Motor neuron (in vitro differentiated cells): ENCODE measurements around the gene NRBP1. TPM values are rescaled to one million over a fixed set of nuclear protein-coding genes. Genes with fewer than 3 reads are reported as not detected.

ENCODE experiments used
- ATAC-seq, 8 experiments: fragments of 200-7000 bp; cut with Tn5 transposase; replicated peaks in 6 of 8; 2 replicates each; pipeline ENCODE4 v1.8.0; 2021; ENCODE audit warnings: mild to moderate bottlenecking in 8 of 8, moderate library complexity in 8 of 8
- H3K27ac ChIP-seq, 2 donors: fragments of 250-450 bp; sonication (Bioruptor Pico); 2 replicates each; pipeline ENCODE4 v1.9.0; 2021; ENCODE audit warnings: antibody characterized with exemption in 2 of 2, mild to moderate bottlenecking in 2 of 2, moderate library complexity in 1 of 2
- H3K4me1 ChIP-seq, 2 donors: fragments of 250-450 bp; sonication (Bioruptor Pico); replicated peaks in 1 of 2; 2 replicates each; pipeline ENCODE4 v1.6.1; 2021; ENCODE audit warnings: antibody characterized with exemption in 2 of 2, mild to moderate bottlenecking in 2 of 2, moderate library complexity in 1 of 2
- H3K4me3 ChIP-seq, 5 donors: fragments of 250-450 bp; sonication (Bioruptor Pico); 2 replicates each; pipeline ENCODE4 v1.9.0; 2021; ENCODE audit warnings: antibody characterized with exemption in 5 of 5, mild to moderate bottlenecking in 5 of 5, moderate library complexity in 4 of 5
- WGBS, 10 experiments: fragments of 450-650 bp; shearing (Covaris generic); methylation state at CpG; one replicate each; pipeline ENCODE4 v1.0.0; 2022; 5-methylcytosine and 5-hydroxymethylcytosine counted together
- in situ Hi-C, 9 experiments: fragments of 400-800 bp; cut with MboI; loops; one replicate each; pipeline ENCODE4 v1.15.0; 2021; ENCODE audit warnings: low sequenced_read_pairs in 9 of 9, low pct_unique_long_range_greater_than_20kb in 2 of 9; ENCODE audit not compliant: unreplicated experiment in 9 of 9
- total RNA-seq, 8 experiments: library from RNA; unstranded; fragments of 300-600 nt; gene quantifications; 2 replicates each; pipeline versions ENCODE4 v1.2.3 to v1.2.4, GENCODE V29; 2022

NRBP1 gene
- 100 to 1,000 TPM in 1 of 8 experiments, 10 to 100 TPM in 7; 48.8 to 108 (median 77.5) TPM for total RNA-seq

DNA sequence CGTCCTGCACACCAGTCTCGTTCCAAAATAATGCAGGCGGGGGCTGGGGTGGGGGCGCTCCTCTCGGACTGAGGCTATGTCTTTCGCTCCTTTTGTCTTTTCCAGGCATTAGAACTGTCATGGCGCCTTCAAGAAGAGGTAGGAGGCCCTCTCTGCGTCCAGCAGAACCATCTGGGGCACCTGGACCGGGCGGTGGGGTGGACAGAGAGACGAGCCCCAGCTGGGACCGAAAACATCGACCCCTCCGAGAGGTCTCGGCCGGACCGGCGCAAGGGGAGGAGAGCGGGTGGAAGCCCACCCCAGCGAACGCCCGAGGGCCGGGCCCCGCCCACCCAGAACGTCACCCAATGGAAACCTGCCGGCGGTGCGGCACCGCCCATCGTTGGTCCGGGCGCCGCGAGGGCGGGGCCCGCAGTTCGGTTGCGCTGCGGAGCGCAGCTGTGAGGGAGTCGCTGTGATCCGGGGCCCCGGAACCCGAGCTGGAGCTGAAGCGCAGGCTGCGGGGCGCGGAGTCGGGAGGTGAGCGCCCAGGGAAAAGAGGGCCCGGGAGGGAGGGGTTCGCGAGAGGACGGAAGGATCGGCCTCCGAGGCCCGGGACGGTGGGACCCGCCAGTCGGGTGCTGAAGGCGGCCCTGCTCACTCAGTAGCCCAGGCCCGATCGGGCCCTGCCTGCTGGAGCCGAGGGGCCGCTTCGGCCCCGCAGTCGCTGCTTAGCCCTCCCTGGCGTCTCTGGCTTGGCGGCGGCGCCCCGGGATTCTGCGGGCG, at the start of gene NRBP1:
Gene NRBP1, plus strand, starts transcription at position 419 of the 765 bp plus-strand sequence. CDS start 4,643 bp downstream, outside the sequence.
- ATAC-seq, result peak; percentile 80 to 90 (median 88)
- H3K4me1 ChIP-seq, result peaks cover 7 to 18% of the 10 kb centered on the region in 2 donors
- in situ Hi-C loops, result no loop called here
- H3K27ac ChIP-seq, result peak within 1 kb of the TSS; percentile 95 to 96
- H3K4me3 ChIP-seq, result peak within 1 kb of the TSS; percentile 76 to 89 (median 87)
- 0 to 2% (median 0%) methylated on average over 1 to 23 of the region's 75 CpGs; no CpG with 5 or more reads in 1 of the 10 experiments for WGBS, 10 experiments

DNA sequence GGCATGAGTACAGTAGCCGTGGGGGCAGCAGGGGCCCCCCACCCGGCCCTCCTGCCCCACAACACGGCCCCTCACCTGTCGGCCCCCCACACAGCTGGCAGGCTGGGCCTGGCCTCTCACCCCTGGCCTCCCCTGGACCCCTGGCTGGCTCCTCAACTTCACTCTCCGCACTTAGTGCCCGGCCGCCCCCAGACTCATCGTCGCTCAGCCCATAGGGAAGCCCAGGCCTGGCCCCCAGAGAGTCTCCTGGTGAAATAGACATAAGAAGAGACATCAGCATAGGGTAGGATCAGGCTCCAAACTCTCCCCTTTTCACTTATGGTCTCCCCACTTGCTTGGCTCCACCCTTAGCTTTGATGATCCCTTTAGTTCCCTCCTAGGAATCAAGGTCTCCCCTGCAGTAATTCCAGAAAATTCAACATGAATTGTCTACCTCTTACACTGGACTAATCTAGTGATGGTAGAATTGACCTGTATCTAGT, 49.6 kb upstream of the NRBP1 start:
- no CpG with 5 or more reads among the region's 9 CpGs for WGBS, 10 experiments
- no peak for ATAC-seq
- peak overlapping the region; percentile 57 to 86 (median 65) for H3K4me3 ChIP-seq
- peaks cover 16 to 20% of the 10 kb centered on the region in 2 donors for H3K4me1 ChIP-seq
- in situ Hi-C loops, result no loop called here
- H3K27ac ChIP-seq, result no peak overlapping the region

GRCh38 chr2:27379383-27379835, 49.0 kb upstream of the NRBP1 start:
- no peak for ATAC-seq
- 50 to 100% (median 75%) methylated on average over 1 to 2 of the region's 2 CpGs for WGBS, 10 experiments
- Histone ChIP-seq H3K4me3 (peak overlapping the region; percentile 57 to 86 (median 65)), H3K4me1 (peaks cover 16 to 20% of the 10 kb centered on the region in 2 donors), H3K27ac (peak overlapping the region in 1 of 2 donors; percentile 93)
- in situ Hi-C loops, result no loop called here

DNA sequence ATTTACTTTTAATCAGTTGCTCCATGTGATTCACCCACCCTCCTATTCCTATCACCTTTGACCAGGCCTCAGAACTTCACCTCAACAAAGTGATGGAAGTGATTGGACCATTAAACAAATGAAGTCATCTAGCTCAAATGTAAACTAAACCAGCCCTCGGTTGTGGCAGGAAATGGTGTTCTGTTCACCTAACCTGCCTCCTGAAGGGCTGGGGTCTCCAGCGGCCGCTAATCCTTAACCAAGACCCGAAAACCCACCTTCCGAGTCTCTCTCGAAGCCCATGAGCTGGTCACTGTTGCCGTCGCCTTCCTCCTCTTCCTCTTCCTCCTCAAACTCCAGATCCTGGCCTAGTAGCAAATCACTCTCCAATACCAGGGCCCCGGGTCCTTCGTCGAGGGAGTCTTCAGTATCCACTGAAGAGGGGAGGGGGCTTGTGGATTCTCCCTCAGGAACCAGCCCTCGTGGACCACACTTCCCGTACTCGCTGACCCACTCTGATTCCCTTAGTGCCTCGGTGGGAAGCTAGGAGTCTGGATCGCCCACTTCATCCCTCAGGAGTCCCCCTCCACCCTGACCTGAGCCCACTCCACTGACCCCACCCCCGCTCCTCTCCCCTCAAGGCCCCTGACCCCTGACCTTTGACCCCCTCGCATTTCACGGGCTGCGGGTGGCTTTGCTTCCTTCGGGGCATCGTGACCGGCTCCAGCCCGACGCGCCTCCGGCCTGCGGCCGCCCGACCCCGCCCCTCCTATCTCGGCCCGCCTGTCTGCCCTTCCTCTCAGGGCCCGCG, 48.4 kb upstream of the NRBP1 start:
- in situ Hi-C loops, result no loop called here
- Histone ChIP-seq H3K4me1 (peaks cover 16 to 20% of the 10 kb centered on the region in 2 donors), H3K27ac (peak overlapping the region; percentile 87 to 93), H3K4me3 (peak overlapping the region; percentile 57 to 86 (median 65))
- 0 to 1% (median 0%) methylated on average over 3 to 13 of the region's 35 CpGs; no CpG with 5 or more reads in 7 of the 10 experiments for WGBS, 10 experiments
- ATAC-seq, result peak in 4 of 8 experiments; percentile 5 to 56 (median 34)

DNA sequence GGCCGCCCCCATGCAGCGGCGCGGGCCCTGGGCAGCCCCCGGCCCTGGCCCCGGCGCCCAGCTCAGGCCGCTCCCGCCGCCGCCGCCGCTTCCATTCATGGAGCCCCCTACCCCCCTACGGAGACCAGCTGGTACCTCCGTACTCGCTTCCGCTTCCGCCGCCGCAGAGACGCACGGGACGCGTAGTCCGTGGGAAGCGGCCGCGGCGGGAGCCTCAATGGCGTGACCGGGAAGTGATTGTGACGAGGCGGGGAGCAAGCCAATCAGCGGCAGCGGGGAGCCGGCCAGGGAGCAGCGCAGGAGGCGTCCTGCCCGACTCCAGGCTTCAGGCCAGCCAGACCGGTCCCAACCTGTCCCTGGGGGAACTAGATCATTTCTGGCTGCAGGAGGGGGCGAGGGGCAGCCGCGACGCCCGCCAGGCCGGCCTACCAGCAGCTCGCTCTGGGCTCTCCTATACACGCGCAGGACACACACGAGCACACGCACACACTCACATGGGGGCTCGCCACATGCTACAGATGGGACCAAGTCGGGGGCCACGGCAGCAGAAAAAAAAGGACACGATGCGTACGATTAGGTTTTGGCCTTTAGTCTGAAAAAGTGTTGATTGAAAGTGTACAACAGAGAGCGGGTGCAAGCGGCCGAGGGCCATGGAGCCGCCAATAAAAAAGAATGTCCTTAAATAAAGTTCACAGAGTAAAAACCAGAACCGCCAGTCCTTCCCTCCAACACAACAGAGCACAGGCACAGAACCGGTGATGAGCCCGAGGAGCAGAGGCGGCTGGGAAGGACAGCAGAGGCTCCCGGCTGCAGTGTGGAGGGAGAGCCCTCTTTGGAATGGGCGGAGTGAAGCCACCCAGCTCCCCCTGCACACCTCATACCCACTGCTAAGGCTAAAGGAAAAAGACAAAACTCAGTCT, 47.5 kb upstream of the NRBP1 start, which contains the start of gene ZNF513:
Gene ZNF513, minus strand, starts transcription at position 109 of the 920 bp plus-strand sequence. CDS start 208 bp downstream, outside the sequence.
- H3K4me1 ChIP-seq, result peaks cover 16 to 20% of the 10 kb centered on the region in 2 donors
- peak within 1 kb of the TSS; percentile 57 to 86 (median 65) for H3K4me3 ChIP-seq
- ATAC-seq, result peak; percentile 85 to 95 (median 94)
- H3K27ac ChIP-seq, result peak within 1 kb of the TSS; percentile 87 to 93
- WGBS, 10 experiments, result 0 to 80% (median 40%) methylated on average over 1 to 13 of the region's 67 CpGs; no CpG with 5 or more reads in 4 of the 10 experiments
- in situ Hi-C loops, result no loop called here

DNA sequence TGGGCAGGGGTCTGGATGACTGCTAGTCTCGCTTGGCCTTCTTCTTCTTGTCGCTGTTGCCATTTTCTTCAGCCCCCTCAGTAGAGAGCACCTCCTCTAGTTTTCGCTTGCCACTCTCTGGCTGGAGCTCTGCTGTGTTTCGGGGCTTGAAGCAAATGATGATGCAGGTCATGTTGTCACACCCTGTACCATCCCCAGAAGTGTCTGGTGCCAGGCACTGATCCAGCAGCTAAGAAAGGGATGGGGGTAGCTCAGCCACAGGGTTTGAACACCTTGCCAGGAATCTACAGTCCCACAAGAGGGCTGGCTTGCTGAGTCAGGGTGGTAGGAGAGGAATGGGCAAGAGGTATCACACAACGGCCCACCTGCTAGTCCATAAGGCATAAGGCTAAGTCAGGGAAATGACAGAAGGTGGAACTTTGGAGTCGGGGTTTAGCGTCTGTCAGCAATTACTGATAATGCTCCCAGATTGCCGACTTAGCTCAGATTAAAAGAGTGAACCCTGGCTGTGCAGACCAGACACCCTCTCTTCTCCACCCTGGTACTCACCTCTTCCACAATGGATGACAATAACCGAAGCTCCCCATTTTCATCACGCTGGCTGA, 46.8 kb upstream of the NRBP1 start:
- H3K4me1 ChIP-seq, result peaks cover 16 to 20% of the 10 kb centered on the region in 2 donors
- peak overlapping the region; percentile 80 to 92 for H3K27ac ChIP-seq
- 66 to 100% (median 100%) methylated on average over 1 to 4 of the region's 10 CpGs; no CpG with 5 or more reads in 1 of the 10 experiments for WGBS, 10 experiments
- H3K4me3 ChIP-seq, result no peak overlapping the region
- in situ Hi-C loops, result no loop called here
- no peak for ATAC-seq

DNA sequence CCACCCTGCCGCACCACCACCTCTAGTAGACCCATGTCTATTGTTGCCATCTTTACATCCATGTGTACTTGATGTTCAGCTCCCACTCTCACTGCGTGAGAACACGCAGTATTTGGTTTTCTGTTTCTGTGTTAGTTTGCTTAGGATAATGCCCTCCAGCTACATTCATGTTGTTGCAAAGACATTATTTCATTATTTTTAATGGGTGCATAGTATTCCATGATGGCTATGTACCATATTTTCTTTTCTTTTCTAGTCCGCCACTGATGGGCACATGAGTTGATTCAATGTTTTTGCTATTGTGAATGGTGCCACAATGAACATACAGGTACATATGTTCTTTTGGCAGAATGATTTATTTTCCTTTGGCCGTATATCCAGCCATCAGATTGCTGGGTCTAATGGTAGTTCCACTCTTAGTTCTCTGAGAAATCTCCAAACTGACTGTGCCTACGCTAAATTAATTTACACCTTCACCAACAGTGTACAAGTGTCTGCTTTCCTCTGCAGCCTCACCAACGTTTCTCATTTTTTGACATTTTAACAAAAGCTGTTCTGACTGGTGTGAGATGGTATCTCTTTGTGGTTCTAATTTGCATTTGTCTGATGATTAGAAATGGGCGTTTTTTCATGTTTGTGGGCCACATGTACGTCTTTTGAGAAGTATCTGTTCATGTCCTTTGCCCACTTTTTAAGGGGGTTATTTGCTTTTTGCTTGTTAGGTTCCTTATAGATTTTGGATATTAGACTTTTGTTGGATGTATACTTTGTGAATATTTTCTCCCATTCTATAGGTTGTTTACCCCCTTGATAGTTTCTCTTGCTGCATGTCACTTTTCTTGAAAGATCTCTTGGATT, 37.4 kb upstream of the NRBP1 start:
- Histone ChIP-seq H3K27ac (no peak overlapping the region), H3K4me3 (no peak overlapping the region), H3K4me1 (no peaks in the 10 kb centered on the region)
- ATAC-seq, result no peak
- WGBS, 10 experiments, result 89 to 100% (median 96%) methylated on average over 2 to 9 of the region's 9 CpGs
- in situ Hi-C loops, result no loop called here

DNA sequence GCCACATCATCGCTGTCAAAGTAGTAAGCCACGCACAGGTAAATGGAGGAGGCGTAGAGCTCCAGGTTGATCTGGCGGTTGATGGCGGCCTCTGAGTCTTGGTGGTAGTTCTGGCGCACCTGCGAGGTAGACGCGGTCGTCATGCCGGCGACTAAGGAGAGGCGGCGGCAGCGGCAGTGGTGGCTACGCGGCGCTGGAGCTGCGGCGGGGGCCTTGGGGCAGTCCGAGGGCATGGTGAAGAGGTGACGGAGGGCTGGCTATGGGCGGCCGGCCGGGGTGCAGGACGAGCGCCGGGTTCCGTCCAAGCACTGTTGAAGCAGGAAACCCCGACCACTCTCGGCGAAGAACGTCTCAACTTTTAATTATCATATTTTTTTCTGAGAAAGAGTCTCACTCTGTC, 35.2 kb upstream of the NRBP1 start:
- no peak for ATAC-seq
- in situ Hi-C loops, result no loop called here
- WGBS, 10 experiments, result 98 to 100% methylated on average over 10 to 21 of the region's 33 CpGs; no CpG with 5 or more reads in 8 of the 10 experiments
- Histone ChIP-seq H3K4me1 (no peaks in the 10 kb centered on the region), H3K27ac (no peak overlapping the region), H3K4me3 (no peak overlapping the region)

DNA sequence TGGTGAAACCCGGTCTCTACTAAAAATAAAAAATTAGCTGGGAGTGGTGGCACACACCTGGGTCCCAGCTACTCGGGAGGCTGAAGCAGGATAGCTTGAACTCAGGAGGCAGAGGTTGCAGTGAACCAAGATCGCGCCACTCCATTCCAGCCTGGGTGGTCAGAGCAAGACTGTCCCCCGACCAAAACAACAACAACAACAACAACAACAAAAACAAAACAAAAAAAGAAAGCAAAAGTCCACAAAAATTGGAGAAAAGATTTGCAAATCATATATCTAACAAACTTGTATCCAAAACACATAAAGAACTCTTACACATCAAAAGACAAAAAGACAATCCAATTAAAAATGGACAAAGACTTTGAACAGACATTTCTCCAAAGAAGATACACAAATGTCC, 29.5 kb upstream of the NRBP1 start:
- Histone ChIP-seq H3K4me3 (no peak overlapping the region), H3K27ac (no peak overlapping the region), H3K4me1 (no peaks in the 10 kb centered on the region)
- 92 to 100% (median 100%) methylated on average over 1 to 4 of the region's 5 CpGs; no CpG with 5 or more reads in 4 of the 10 experiments for WGBS, 10 experiments
- in situ Hi-C loops, result no loop called here
- no peak for ATAC-seq

DNA sequence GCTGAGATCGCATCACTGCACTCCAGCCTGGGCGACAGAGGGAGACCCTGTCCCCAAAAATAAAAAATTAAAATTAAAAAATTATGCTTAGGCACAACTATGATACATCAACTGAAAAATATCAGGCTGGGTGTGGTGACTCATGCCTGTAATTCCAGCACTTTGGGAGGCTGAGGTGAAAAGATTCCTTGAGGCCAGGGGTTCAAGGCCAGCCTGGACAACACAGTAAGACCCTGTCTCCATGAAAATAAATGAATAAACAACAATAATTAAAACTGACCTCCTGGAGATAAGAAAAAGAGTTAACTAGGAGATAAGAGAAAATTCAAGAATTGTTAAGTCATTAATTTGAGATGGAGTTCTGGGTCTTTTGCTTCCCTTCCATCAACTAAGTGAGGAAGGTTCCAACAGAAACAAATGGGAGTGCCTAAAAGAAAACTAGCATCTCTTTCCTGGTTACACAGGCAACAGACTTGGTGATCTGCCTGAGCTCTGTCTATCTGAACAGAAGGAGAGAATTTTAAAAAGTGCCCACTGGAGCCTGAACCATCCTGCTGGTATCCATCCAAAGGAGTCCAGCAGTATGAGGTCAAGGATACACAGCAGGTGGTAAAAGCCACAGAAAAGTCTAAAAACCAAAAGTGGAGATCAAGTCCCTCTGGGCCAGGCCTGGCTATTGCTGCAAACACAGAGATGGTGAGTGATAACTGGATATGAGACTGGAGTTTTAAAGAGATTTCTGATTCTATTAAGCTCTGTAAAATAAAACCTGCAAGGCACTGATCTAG, 27.9 kb upstream of the NRBP1 start:
- in situ Hi-C loops, result no loop called here
- H3K4me1 ChIP-seq, result no peaks in the 10 kb centered on the region
- no peak overlapping the region for H3K4me3 ChIP-seq
- 94 to 100% (median 95%) methylated on average over 2 of the region's 2 CpGs; no CpG with 5 or more reads in 7 of the 10 experiments for WGBS, 10 experiments
- ATAC-seq, result no peak
- H3K27ac ChIP-seq, result no peak overlapping the region
